Measurements from ENCODE around the gene GRIN3A. TPM values are rescaled to one million over a fixed set of nuclear protein-coding genes. Genes with fewer than 3 reads are reported as not detected.

Gene GRIN3A
- total RNA-seq, 1 donor from 2014 or later = 0.24 TPM

DNA sequence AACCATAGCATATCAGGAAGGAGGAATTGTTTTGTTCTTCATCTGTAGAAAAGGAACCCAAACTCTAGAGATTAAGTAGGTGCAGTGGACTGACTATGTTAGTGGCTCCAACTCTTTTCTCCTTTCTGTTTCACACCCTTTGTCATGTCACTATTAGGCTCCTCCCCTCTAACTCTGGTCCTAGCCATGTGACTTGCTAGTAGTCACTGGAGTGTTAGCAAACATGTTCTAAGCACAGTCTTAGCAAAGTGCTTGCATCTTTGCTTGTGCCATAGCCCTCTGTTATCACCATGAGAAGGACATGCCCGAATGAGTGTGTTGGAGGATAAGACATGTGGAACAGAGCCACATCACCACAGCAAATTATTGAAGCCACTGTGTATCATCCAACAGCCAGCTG lies 88.3 kb downstream of the GRIN3A start:
- no peak for ATAC-seq
- TF ChIP-seq, protein P1, sequence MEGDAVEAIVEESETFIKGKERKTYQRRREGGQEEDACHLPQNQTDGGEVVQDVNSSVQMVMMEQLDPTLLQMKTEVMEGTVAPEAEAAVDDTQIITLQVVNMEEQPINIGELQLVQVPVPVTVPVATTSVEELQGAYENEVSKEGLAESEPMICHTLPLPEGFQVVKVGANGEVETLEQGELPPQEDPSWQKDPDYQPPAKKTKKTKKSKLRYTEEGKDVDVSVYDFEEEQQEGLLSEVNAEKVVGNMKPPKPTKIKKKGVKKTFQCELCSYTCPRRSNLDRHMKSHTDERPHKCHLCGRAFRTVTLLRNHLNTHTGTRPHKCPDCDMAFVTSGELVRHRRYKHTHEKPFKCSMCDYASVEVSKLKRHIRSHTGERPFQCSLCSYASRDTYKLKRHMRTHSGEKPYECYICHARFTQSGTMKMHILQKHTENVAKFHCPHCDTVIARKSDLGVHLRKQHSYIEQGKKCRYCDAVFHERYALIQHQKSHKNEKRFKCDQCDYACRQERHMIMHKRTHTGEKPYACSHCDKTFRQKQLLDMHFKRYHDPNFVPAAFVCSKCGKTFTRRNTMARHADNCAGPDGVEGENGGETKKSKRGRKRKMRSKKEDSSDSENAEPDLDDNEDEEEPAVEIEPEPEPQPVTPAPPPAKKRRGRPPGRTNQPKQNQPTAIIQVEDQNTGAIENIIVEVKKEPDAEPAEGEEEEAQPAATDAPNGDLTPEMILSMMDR (IDR thresholded peaks at IDR 0.05) = no peak
- intact Hi-C loops (cut with DNase I) = no loop called here

DNA sequence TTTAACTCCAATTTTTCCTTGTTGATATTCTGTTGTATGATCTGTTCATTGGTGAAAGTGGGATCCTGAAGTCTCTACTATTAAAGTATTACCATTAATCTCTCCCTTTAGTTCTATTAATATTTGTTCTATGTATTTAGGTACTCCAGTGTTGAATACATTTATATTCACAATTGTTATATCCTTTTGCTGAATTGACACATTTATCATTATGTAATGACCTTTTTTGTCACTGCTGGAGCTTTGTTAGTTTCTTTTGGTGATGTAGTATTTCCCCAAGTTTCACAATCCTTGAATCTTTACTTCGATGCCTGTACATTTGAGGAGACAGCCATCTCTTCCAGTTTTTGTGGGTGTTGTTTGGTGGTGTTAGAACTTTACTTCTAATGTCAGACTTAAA lies 90.0 kb downstream of the GRIN3A start:
- Histone ChIP-seq H3K27ac (no peak overlapping the region), H3K36me3 (no peaks in the 10 kb centered on the region), H3K9me3 (no peaks in the 10 kb centered on the region), H3K27me3 (ENCODE audit: low read depth) (no peaks in the 10 kb centered on the region), H3K4me3 (no peak overlapping the region), H3K4me1 (no peaks in the 10 kb centered on the region)
- DNase-seq (no peak), ATAC-seq (no peak)
- TF ChIP-seq, protein P1 (IDR thresholded peaks at IDR 0.05) = no peak
- intact Hi-C loops (cut with DNase I) = no loop called here

More for the DNA sequence above, 88.3 kb downstream of the GRIN3A start:
- H3K4me3 ChIP-seq = no peak overlapping the region
- H3K36me3 ChIP-seq = no peaks in the 10 kb centered on the region
- no peak overlapping the region for H3K27ac ChIP-seq
- no peaks in the 10 kb centered on the region for H3K27me3 ChIP-seq (ENCODE audit: low read depth)
- no peak for DNase-seq
- H3K9me3 ChIP-seq = no peaks in the 10 kb centered on the region
- no peaks in the 10 kb centered on the region for H3K4me1 ChIP-seq

DNA sequence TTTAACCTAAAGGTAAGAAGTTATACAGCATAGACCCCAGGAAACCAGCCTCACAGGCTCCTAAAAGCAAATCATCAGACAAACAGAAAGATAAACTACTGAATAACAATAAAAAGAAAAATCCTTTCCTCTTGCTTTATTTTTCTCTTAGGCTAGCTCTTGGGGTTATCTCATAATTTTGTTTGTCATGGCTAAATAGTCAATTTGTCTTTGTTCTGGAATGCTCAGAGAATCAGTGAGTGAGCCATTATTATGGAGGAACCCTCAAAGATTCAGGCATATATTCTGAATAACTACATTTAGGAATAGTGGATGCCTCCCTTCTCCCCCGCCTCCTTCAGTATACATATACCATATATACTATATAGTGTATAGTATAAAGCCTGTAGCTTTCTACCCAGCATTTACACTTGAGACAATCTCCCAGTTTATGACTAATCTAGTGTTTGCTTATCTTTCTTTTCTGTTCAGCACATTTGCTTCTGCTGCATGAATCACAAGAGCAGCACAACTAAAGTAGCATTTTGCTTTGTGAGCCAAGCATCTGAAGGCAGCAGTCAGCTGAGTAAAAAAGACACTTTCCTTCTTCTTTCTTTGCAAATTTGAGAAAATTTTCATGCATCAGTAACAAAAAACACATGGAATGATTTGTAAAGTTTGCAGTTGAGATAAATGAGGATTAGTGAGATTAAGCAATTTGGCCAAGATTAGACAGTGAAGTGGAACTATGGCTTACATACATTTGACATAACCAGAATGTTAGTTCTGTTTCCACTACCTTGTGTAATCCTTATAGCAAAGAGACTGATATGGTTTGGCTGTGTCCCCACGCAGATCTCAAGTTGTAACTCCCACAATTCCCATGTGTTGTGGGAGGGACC lies 98.4 kb downstream of the GRIN3A start:
- no peak overlapping the region for H3K4me3 ChIP-seq
- H3K27me3 ChIP-seq (ENCODE audit: low read depth) = no peaks in the 10 kb centered on the region
- TF ChIP-seq, protein P1 (IDR thresholded peaks at IDR 0.05) = no peak
- H3K9me3 ChIP-seq = peaks cover 3% of the 10 kb centered on the region
- ATAC-seq = no peak
- H3K4me1 ChIP-seq = no peaks in the 10 kb centered on the region
- no peak overlapping the region for H3K27ac ChIP-seq
- DNase-seq = no peak
- H3K36me3 ChIP-seq = no peaks in the 10 kb centered on the region
- intact Hi-C loops (cut with DNase I) = no loop called here

DNA sequence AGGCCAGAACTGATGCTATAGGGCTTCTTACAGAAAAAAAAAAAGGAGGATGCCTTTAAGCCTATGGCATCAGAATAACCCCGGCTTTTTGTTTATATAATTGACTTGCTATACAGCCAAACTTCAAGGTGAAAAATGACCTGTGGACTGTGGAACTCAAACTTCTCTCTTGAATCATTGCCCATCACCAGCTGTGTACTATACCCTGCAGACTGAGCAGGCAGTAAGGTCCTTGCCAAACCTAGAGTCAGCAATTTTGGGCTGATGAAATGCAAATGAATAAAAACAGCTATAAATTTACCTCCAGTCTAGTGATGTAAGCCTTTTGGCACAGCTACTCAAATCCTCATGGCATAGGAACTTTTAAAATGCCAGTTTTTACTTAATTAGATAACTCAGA lies 99.1 kb downstream of the GRIN3A start:
- TF ChIP-seq, protein P1 (IDR thresholded peaks at IDR 0.05) = no peak
- no peaks in the 10 kb centered on the region for H3K27me3 ChIP-seq (ENCODE audit: low read depth)
- intact Hi-C loops (cut with DNase I) = no loop called here
- H3K27ac ChIP-seq = no peak overlapping the region
- DNase-seq (no peak), ATAC-seq (no peak)
- H3K4me3 ChIP-seq = no peak overlapping the region
- no peaks in the 10 kb centered on the region for H3K36me3 ChIP-seq
- H3K4me1 ChIP-seq = no peaks in the 10 kb centered on the region
- H3K9me3 ChIP-seq = peaks cover 3% of the 10 kb centered on the region

DNA sequence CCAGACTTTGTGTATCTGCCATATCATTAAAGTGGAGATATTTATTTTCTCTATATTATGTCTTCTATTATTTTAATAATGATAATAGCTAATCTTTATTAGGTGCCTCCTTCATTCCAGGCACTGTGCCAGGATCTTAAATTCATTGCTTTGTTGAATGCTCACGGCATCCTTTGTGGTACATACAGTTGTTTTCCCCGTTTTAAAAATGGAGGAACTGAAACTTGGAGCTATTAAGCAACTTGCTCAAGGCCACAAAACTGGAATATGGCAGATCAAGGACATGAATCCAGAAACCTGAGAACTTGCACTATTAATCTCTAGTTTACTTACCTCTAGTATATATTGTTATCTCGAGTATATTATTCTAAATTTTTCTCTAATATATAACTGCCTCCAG lies 102.2 kb downstream of the GRIN3A start:
- Histone ChIP-seq H3K9me3 (peaks cover 3% of the 10 kb centered on the region), H3K27ac (no peak overlapping the region), H3K36me3 (no peaks in the 10 kb centered on the region), H3K4me3 (no peak overlapping the region), H3K4me1 (no peaks in the 10 kb centered on the region), H3K27me3 (ENCODE audit: low read depth) (no peaks in the 10 kb centered on the region)
- intact Hi-C loops (cut with DNase I) = no loop called here
- DNase-seq = no peak
- TF ChIP-seq, protein P1 (IDR thresholded peaks at IDR 0.05) = no peak
- no peak for ATAC-seq
